K562 (cell line): Measurements from ENCODE around the gene WBP2NL. TPM values are rescaled to one million over a fixed set of nuclear protein-coding genes. Genes with fewer than 3 reads are reported as not detected.
A peak's percentile ranks its signal among the peaks of the same experiment; 100 is the strongest.

ENCODE experiments used
- ATAC-seq: fragments of 200-7000 bp; cut with Tn5 transposase; 3 replicates; pipeline ENCODE4 v1.9.1; 2020; ENCODE audit warnings: moderate library complexity
- BruUV-seq: library from RNA; stranded (reverse); fragments of 400-500 nt; replicated peaks from 2 replicates; lab custom pipeline; 2021; lab: Mats Ljungman, UMichigan
- CTCF ChIA-PET: fragments of 300-600 bp; formaldehyde crosslinking; extraction: SDS; loops from one replicate; lab custom pipeline; 2021; ENCODE audit warnings: low intra/inter-chr PET ratio; lab: Yijun Ruan, JAX
- POLR2A ChIA-PET: fragments of 300-600, 350-650 bp; sonication (Branson Sonifier 250); formaldehyde crosslinking; extraction: SDS; loops from one replicate; lab custom pipeline; 2021; ENCODE audit warnings: antibody characterized with exemption, inconsistent platforms; lab: Yijun Ruan, JAX
- DNase-seq, 4 experiments: peaks; one replicate each; pipeline versions ENCODE4 v3.0.0 to v3.0.0-alpha.2; 2011 to 2018; ENCODE audit warnings: low spot score in 3 of 4, mixed read lengths in 3 of 4; ENCODE audit errors: extremely low read depth in 1 of 4
- FAIRE-seq: peaks from 2 replicates; lab custom pipeline; 2011; peaks lifted over from hg19 to GRCh38; lab: Jason Lieb, UNC
- H2AFZ ChIP-seq: 2 replicates; pipeline ENCODE4 v1.6.0; 2011; ENCODE audit warnings: low read depth, low read length, control low read depth, inconsistent platforms
- H3K27ac ChIP-seq: fragments of 200-600 bp; 3 replicates; pipeline ENCODE4 v1.8.0; 2011; ENCODE audit warnings: low read depth, mild to moderate bottlenecking, control low read depth, inconsistent platforms, low read length, moderate library complexity, mixed read lengths; ENCODE audit errors: extremely low read depth
- H3K27me3 ChIP-seq, 2 experiments: fragments of 300-600 bp in 1 of 2; 2 replicates in 1 of 2; 3 replicates in 1 of 2; pipeline versions ENCODE4 v1.6.0 to v1.8.0; 2011; ENCODE audit warnings: inconsistent platforms in 2 of 2, low read length in 2 of 2, mild to moderate bottlenecking in 1 of 2, mixed read lengths in 1 of 2, moderate library complexity in 1 of 2; ENCODE audit not compliant: control insufficient read depth in 2 of 2, insufficient read depth in 2 of 2
- H3K36me3 ChIP-seq: fragments of 300-600 bp; 3 replicates; pipeline ENCODE4 v1.8.0; 2011; ENCODE audit warnings: mild to moderate bottlenecking, low read length, inconsistent platforms; ENCODE audit not compliant: control insufficient read depth, insufficient read depth
- H3K4me1 ChIP-seq, 2 experiments: fragments of 200-600 bp in 1 of 2; replicated peaks in 1 of 2; 2 replicates in 1 of 2; 3 replicates in 1 of 2; pipeline versions ENCODE4 v1.5.1 to v1.8.0; 2011; ENCODE audit warnings: inconsistent platforms in 2 of 2, low read length in 2 of 2, mild to moderate bottlenecking in 1 of 2, mixed read lengths in 1 of 2, moderate library complexity in 1 of 2; ENCODE audit not compliant: control insufficient read depth in 2 of 2, insufficient read depth in 2 of 2
- H3K4me2 ChIP-seq: 2 replicates; pipeline ENCODE4 v1.6.1; 2011; ENCODE audit warnings: low read length, control low read depth, inconsistent platforms, mixed read lengths; ENCODE audit not compliant: insufficient read depth
- H3K4me3 ChIP-seq: fragments of 200-600 bp; sonication (generic), shearing (Covaris generic); 2 replicates; pipeline ENCODE4 v1.5.1; 2016; ENCODE audit warnings: control low read depth, inconsistent platforms
- H3K79me2 ChIP-seq: fragments of 200-600 bp; 3 replicates; pipeline ENCODE4 v1.8.0; 2011; ENCODE audit warnings: low read length, inconsistent platforms; ENCODE audit not compliant: control insufficient read depth, insufficient read depth
- H3K9ac ChIP-seq, 2 experiments: 2 replicates each; pipeline versions ENCODE4 v1.6.0 to v1.6.1; 2011; ENCODE audit warnings: low read depth in 2 of 2, low read length in 2 of 2, control low read depth in 1 of 2, inconsistent platforms in 1 of 2, mild to moderate bottlenecking in 1 of 2, mixed read lengths in 1 of 2; ENCODE audit not compliant: insufficient read depth in 1 of 2
- H3K9me1 ChIP-seq: one replicate; pipeline ENCODE4 v1.6.0; 2011; ENCODE audit warnings: inconsistent platforms, mild to moderate bottlenecking, low read length, moderate library complexity; ENCODE audit not compliant: control insufficient read depth, insufficient read depth
- H3K9me3 ChIP-seq: replicated peaks from 2 replicates; pipeline ENCODE4 v1.5.1; 2011; ENCODE audit warnings: low read depth, low read length, inconsistent platforms; ENCODE audit not compliant: control insufficient read depth, insufficient read depth
- H4K20me1 ChIP-seq: replicated peaks from 2 replicates; pipeline ENCODE4 v1.6.1; 2011; ENCODE audit warnings: low read length, inconsistent platforms, mixed read lengths; ENCODE audit not compliant: control insufficient read depth, insufficient read depth
- BRF1 ChIP-seq: IDR thresholded peaks from 3 replicates; pipeline ENCODE4 v1.6.1; 2011; ENCODE audit warnings: borderline replicate concordance, mild to moderate bottlenecking; ENCODE audit not compliant: insufficient read length; ENCODE audit errors: extremely low read depth
- ESRRA ChIP-seq: fragments of 450-650 bp; IDR thresholded peaks from 2 replicates; pipeline ENCODE4 v1.6.1; 2014; ENCODE audit warnings: low read depth, mild to moderate bottlenecking, moderate library complexity, borderline replicate concordance
- IRF1 ChIP-seq: sonication (generic); formaldehyde crosslinking; IDR thresholded peaks from 2 replicates; pipeline ENCODE4 v1.8.0; 2022; ENCODE audit warnings: missing genetic modification reagents, mild to moderate bottlenecking, borderline replicate concordance
- NELFE ChIP-seq: IDR thresholded peaks from 2 replicates; pipeline ENCODE4 v1.6.1; 2011; ENCODE audit warnings: mild to moderate bottlenecking; ENCODE audit not compliant: insufficient read depth, insufficient read length
- PCBP2 ChIP-seq: fragments of 200-400 bp; formaldehyde crosslinking; IDR thresholded peaks from 2 replicates; pipeline ENCODE4 v1.6.1; 2018; ENCODE audit warnings: low read length, low read depth, mild to moderate bottlenecking, moderate library complexity; ENCODE audit not compliant: poor library complexity, severe bottlenecking
- PRMT5 ChIP-seq: sonication (generic); formaldehyde crosslinking; IDR thresholded peaks from 2 replicates; pipeline ENCODE4 v1.5.0; 2020; ENCODE audit warnings: missing genetic modification reagents
- STAT5A ChIP-seq: IDR thresholded peaks from 2 replicates; pipeline ENCODE4 v1.6.1; 2012; ENCODE audit warnings: low read length, inconsistent platforms, borderline replicate concordance
- TEAD4 ChIP-seq, 2 experiments: sonication (generic) in 1 of 2; formaldehyde crosslinking in 1 of 2; IDR thresholded peaks; 2 replicates each; pipeline versions ENCODE4 v1.6.1 to v1.8.0; 2012 to 2022; ENCODE audit warnings: borderline replicate concordance in 1 of 2, inconsistent platforms in 1 of 2, low read length in 1 of 2, mild to moderate bottlenecking in 1 of 2, missing genetic modification reagents in 1 of 2
- ZBTB1 ChIP-seq: sonication (generic); formaldehyde crosslinking; IDR thresholded peaks from 2 replicates; pipeline ENCODE4 v1.8.1; 2023; ENCODE audit warnings: missing genetic modification reagents, low read depth, mild to moderate bottlenecking, borderline replicate concordance
- ZNF316 ChIP-seq: fragments of 450-650 bp; IDR thresholded peaks from 2 replicates; pipeline ENCODE4 v1.6.1; 2016
- ZNF707 ChIP-seq: fragments of 250-450 bp; sonication (Bioruptor Pico); conservative IDR thresholded peaks from 2 replicates; pipeline ENCODE4 v1.8.0; 2022; ENCODE audit warnings: inconsistent platforms, mild to moderate bottlenecking, moderate library complexity
- WGBS: fragments of 100-300 bp; shearing (Covaris generic); methylation state at CpG from one replicate; pipeline ENCODE4 v1.1.6; 2016; ENCODE audit warnings: low coverage, mixed read lengths; ENCODE audit not compliant: insufficient coverage; ENCODE audit errors: missing lambda C conversion rate; 5-methylcytosine and 5-hydroxymethylcytosine counted together
- in situ Hi-C: fragments of 300-500 bp; cut with MboI; formaldehyde crosslinking; loops from 4 replicates; pipeline ENCODE4 v1.15.0; 2018; ENCODE audit warnings: inconsistent platforms, mixed read lengths
- intact Hi-C: fragments of 100-400 bp; cut with micrococcal nuclease; formaldehyde crosslinking; loops from 2 replicates; pipeline ENCODE4 v1.14.2; 2022
- polyA plus RNA-seq, 8 experiments: library from polyadenylated mRNA; depleted of rRNA in 4 of 8; stranded (reverse) in 5 of 8; unstranded in 3 of 8; fragments of >200 nt; fragmentation: Nextera tagmentation in 2 of 8; fragmentation: Illumina TruSeq in 1 of 8; extraction: Ambion mirVana in 2 of 8; extraction: Trizol in 1 of 8; gene quantifications; 2 replicates each; pipeline versions ENCODE4 v1.2.1 to v1.2.3, GENCODE V29; 2011 to 2014; ENCODE audit warnings: inconsistent platforms in 1 of 8, missing spikeins in 1 of 8
- total RNA-seq, 7 experiments: library from RNA; depleted of rRNA in 6 of 7; stranded (reverse); fragments of >200 nt in 6 of 7; fragmentation: Illumina TruSeq in 2 of 7; extraction: Trizol in 2 of 7; gene quantifications; 2 replicates each; pipeline versions ENCODE4 v1.2.1 to v1.2.3, GENCODE V29; 2011 to 2021; ENCODE audit warnings: low replicate concordance in 1 of 7
- TF ChIP-seq, protein P1 (sequence below): sonication (generic); formaldehyde crosslinking; IDR thresholded peaks from 2 replicates; pipeline ENCODE4 v1.8.0; 2023; ENCODE audit warnings: mild to moderate bottlenecking, missing genetic modification reagents

WBP2NL gene
- total and polyA plus RNA-seq, 9 of the 15 experiments (the other 6 are each of a cell fraction or from before 2014, with no cell fraction given), result not detected

DNA sequence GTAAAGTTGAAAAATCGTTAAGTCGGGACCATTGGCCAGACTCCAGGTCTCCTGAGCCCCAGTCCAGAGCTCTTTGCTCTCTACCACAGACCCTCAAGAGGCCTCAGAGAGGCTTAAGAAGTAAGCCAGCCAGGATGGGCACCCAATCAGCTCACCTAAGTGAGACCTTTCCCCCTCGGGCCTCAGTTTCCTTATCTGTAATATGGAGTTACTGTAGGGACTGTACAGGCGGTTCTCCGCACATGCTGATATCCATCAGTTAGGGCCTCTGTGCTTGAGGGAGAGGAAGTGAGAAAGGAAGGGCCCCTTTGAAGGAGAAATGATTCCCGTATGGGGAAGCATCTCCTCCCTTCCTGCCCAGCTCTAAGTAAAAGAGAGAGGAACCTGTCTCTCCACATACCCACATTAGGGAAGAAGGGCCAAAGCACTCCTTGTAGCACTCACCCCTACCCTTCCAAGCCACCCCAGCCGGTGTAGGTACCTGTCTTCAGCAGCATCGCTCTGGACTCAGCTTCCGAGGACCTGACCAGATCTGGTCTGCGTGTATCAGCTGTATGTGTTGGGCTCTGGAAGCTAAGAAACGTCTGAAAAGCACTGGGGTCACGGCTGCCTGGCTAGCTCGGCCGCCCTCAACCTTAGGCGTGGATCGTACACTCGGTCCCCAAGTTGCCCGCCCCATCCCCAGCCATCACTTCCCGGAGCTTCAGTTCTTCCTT lies 71.4 kb downstream of the WBP2NL start (continued):
- no peak for TF ChIP-seq ZNF707

GRCh38 chr22:42070517-42071422 lies 72.2 kb downstream of the WBP2NL start, which contains the start of gene NAGA:
NAGA (minus strand) TSS chr22:42070812; CDS start chr22:42070297, 515 bp downstream.
- peak; percentile 88 to 98 (median 91) for DNase-seq
- Histone ChIP-seq H3K4me2 (peak within 1 kb of the TSS; percentile 97), H3K9ac (peak within 1 kb of the TSS; percentile 81 to 94), H4K20me1 (no peaks in the 10 kb centered on the region), H3K79me2 (peaks cover 21% of the 10 kb centered on the region), H3K9me1 (peaks cover 2% of the 10 kb centered on the region), H3K4me1 (peaks cover 19 to 42% of the 10 kb centered on the region in 2 experiments; a peak in 4 of 5 replicates), H3K36me3 (peaks cover 23% of the 10 kb centered on the region; the same call in 1 of the 3 replicates), H3K9me3 (no peaks in the 10 kb centered on the region), H3K4me3 (peak within 1 kb of the TSS; percentile 54), H3K27ac (peak within 1 kb of the TSS; percentile 84), H2AFZ (peak within 1 kb of the TSS; percentile 91), H3K27me3 (no peaks in the 10 kb centered on the region)
- in situ Hi-C loops (no loop called here), intact Hi-C loops (loop anchor here (10.0 kb wide), 1 partner anchor 106 kb away; the partner anchor contains the start of gene SEPTIN3)
- ChIA-PET POLR2A (interaction anchor here (0.7 to 1.6 kb wide), 4 partner anchors 8 to 20 kb away, joined by 3 to 7 read pairs (median 5); partner anchors contain the start of genes NDUFA6 and SMDT1), CTCF (no interaction called here)
- peak; percentile 97 for FAIRE-seq
- BruUV-seq, result TSS peak; percentile 92
- WGBS, result 1% methylated on average over 43 of the region's 56 CpGs
- ATAC-seq, result peak; percentile 97
- TF ChIP-seq NELFE, result no peak
- TF ChIP-seq ESRRA, result peak; percentile 96; the same call in 1 of the 2 replicates
- TF ChIP-seq ZBTB1 (CRISPR knock-in tag), result no peak; the same call in 1 of the 2 replicates
- TF ChIP-seq, protein P1, sequence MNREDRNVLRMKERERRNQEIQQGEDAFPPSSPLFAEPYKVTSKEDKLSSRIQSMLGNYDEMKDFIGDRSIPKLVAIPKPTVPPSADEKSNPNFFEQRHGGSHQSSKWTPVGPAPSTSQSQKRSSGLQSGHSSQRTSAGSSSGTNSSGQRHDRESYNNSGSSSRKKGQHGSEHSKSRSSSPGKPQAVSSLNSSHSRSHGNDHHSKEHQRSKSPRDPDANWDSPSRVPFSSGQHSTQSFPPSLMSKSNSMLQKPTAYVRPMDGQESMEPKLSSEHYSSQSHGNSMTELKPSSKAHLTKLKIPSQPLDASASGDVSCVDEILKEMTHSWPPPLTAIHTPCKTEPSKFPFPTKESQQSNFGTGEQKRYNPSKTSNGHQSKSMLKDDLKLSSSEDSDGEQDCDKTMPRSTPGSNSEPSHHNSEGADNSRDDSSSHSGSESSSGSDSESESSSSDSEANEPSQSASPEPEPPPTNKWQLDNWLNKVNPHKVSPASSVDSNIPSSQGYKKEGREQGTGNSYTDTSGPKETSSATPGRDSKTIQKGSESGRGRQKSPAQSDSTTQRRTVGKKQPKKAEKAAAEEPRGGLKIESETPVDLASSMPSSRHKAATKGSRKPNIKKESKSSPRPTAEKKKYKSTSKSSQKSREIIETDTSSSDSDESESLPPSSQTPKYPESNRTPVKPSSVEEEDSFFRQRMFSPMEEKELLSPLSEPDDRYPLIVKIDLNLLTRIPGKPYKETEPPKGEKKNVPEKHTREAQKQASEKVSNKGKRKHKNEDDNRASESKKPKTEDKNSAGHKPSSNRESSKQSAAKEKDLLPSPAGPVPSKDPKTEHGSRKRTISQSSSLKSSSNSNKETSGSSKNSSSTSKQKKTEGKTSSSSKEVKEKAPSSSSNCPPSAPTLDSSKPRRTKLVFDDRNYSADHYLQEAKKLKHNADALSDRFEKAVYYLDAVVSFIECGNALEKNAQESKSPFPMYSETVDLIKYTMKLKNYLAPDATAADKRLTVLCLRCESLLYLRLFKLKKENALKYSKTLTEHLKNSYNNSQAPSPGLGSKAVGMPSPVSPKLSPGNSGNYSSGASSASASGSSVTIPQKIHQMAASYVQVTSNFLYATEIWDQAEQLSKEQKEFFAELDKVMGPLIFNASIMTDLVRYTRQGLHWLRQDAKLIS (CRISPR knock-in tag), result no peak
- TF ChIP-seq PCBP2, result no peak
- TF ChIP-seq STAT5A, result no peak
- TF ChIP-seq IRF1 (CRISPR knock-in tag), result no peak
- TF ChIP-seq BRF1, result no peak
- TF ChIP-seq PRMT5 (CRISPR knock-in tag), result no peak
- peak; percentile 8; the same call in 1 of the 2 replicates for TF ChIP-seq TEAD4 (IDR thresholded peaks at IDR 0.05; ENCODE audit: low read length)
- TF ChIP-seq TEAD4 (CRISPR knock-in tag; IDR thresholded peaks at IDR 0.05; ENCODE audit: borderline replicate concordance), result no peak
- no peak for TF ChIP-seq ZNF316
